H1 (cell line): Measurements from ENCODE around the gene PCNP.

Experiments used
- BCL11A ChIP-seq, 2 experiments: IDR thresholded peaks; one replicate each; pipeline ENCODE4 v1.6.1; 2011; ENCODE audit warnings: low read depth in 2 of 2, low read length in 2 of 2, mild to moderate bottlenecking in 2 of 2
- EZH2 ChIP-seq: fragments of 200-600 bp; sonication (generic); IDR thresholded peaks from 2 replicates; pipeline ENCODE4 v1.7.1; 2012; ENCODE audit warnings: low read depth, mild to moderate bottlenecking, moderate library complexity, low read length, inconsistent platforms; ENCODE audit not compliant: severe bottlenecking
- HDAC6 ChIP-seq: IDR thresholded peaks from one replicate; pipeline ENCODE4 v1.7.1; 2012; ENCODE audit warnings: low read depth, mild to moderate bottlenecking, inconsistent platforms, low read length, moderate library complexity
- KDM5A ChIP-seq: fragments of 200-600 bp; IDR thresholded peaks from 2 replicates; pipeline ENCODE4 v1.7.1; 2012; ENCODE audit warnings: mild to moderate bottlenecking, low read length, inconsistent platforms, mixed read lengths
- MAFK ChIP-seq: IDR thresholded peaks from 2 replicates; pipeline ENCODE4 v1.6.1; 2012; ENCODE audit warnings: low read depth, mild to moderate bottlenecking, improper control_type of control experiment, low read length
- POLR2A ChIP-seq, 2 experiments: IDR thresholded peaks; 1 replicate in 1 of 2; 2 replicates in 1 of 2; pipeline ENCODE4 v1.6.1; 2011; ENCODE audit warnings: low read depth in 2 of 2, low read length in 2 of 2, mild to moderate bottlenecking in 2 of 2; ENCODE audit errors: control extremely low read depth in 1 of 2
- RAD21 ChIP-seq, 2 experiments: IDR thresholded peaks in 1 of 2; conservative IDR thresholded peaks in 1 of 2; 2 replicates each; pipeline ENCODE4 v1.6.1; 2011; ENCODE audit warnings: low read depth in 2 of 2, low read length in 2 of 2, improper control_type of control experiment in 1 of 2, inconsistent platforms in 1 of 2, mild to moderate bottlenecking in 1 of 2, moderate library complexity in 1 of 2
- SP4 ChIP-seq: IDR thresholded peaks from 2 replicates; pipeline ENCODE4 v1.6.1; 2012; ENCODE audit warnings: low read length, inconsistent platforms
- TCF12 ChIP-seq: IDR thresholded peaks from 2 replicates; pipeline ENCODE4 v1.6.1; 2011; ENCODE audit warnings: low read depth, mild to moderate bottlenecking, low read length
- ZNF274 ChIP-seq: IDR thresholded peaks from 2 replicates; pipeline ENCODE4 v1.7.0; 2012; ENCODE audit warnings: low read length, borderline replicate concordance; ENCODE audit errors: extremely low read depth
- TF ChIP-seq, protein P1 (sequence below), 3 experiments: IDR thresholded peaks; 1 replicate in 2 of 3; 2 replicates in 1 of 3; pipeline versions ENCODE4 v1.5.1 to v1.6.1; 2011; ENCODE audit warnings: low read length in 3 of 3, mild to moderate bottlenecking in 3 of 3, inconsistent platforms in 2 of 3, low read depth in 1 of 3, moderate library complexity in 1 of 3; ENCODE audit not compliant: insufficient read depth in 1 of 3; ENCODE audit errors: control extremely low read depth in 1 of 3
- TF ChIP-seq, protein P2 (sequence below): IDR thresholded peaks from 2 replicates; pipeline ENCODE4 v1.6.1; 2012; ENCODE audit warnings: inconsistent platforms

DNA sequence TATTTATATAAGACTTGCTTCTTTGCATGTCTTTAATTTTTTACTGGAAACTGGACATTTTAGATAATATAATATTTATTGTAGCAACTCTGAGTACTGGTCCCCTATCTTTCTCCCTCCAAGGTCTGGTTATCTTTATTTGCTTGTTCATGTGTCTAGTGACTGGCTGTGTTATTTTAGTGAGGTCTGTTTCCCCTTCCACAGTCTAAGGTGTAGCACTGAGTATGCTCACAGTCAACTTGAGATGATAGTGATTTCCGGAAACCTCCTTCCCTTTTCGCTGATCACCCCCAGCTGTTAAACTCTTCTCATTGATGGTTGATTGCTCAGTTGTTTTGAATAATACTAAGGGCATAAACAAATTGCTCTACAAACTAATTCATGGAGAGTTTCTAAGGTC is 37.0 kb downstream of the PCNP start:
- no peak for TF ChIP-seq RAD21 (IDR thresholded peaks at IDR 0.05 in 1 of 2, conservative IDR thresholded peaks at IDR 0.05 in 1 of 2; ENCODE audit: low read depth in 2 of 2, low read length in 2 of 2)
- TF ChIP-seq BCL11A (IDR thresholded peaks at IDR 0.05; ENCODE audit: low read depth in 2 of 2, low read length in 2 of 2), result no peak
- TF ChIP-seq, protein P1, sequence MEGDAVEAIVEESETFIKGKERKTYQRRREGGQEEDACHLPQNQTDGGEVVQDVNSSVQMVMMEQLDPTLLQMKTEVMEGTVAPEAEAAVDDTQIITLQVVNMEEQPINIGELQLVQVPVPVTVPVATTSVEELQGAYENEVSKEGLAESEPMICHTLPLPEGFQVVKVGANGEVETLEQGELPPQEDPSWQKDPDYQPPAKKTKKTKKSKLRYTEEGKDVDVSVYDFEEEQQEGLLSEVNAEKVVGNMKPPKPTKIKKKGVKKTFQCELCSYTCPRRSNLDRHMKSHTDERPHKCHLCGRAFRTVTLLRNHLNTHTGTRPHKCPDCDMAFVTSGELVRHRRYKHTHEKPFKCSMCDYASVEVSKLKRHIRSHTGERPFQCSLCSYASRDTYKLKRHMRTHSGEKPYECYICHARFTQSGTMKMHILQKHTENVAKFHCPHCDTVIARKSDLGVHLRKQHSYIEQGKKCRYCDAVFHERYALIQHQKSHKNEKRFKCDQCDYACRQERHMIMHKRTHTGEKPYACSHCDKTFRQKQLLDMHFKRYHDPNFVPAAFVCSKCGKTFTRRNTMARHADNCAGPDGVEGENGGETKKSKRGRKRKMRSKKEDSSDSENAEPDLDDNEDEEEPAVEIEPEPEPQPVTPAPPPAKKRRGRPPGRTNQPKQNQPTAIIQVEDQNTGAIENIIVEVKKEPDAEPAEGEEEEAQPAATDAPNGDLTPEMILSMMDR (IDR thresholded peaks at IDR 0.05; ENCODE audit: control extremely low read depth in 1 of 3, insufficient read depth in 1 of 3, low read depth in 1 of 3, low read length in 3 of 3), result no peak
- TF ChIP-seq ZNF274, result no peak
- no peak for TF ChIP-seq SP4
- TF ChIP-seq HDAC6, result no peak
- no peak for TF ChIP-seq POLR2A (IDR thresholded peaks at IDR 0.05; ENCODE audit: control extremely low read depth in 1 of 2, low read depth in 2 of 2, low read length in 2 of 2)
- no peak for TF ChIP-seq TCF12
- TF ChIP-seq MAFK, result no peak
- TF ChIP-seq, protein P2, sequence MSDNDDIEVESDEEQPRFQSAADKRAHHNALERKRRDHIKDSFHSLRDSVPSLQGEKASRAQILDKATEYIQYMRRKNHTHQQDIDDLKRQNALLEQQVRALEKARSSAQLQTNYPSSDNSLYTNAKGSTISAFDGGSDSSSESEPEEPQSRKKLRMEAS, result no peak
- no peak for TF ChIP-seq KDM5A
- no peak for TF ChIP-seq EZH2
